AG04450 (cell line): ENCODE data around the gene CREB5. TPM values are rescaled to one million over a fixed set of nuclear protein-coding genes. Genes with fewer than 3 reads are reported as not detected.
A peak's percentile ranks its signal among the peaks of the same experiment; 100 is the strongest.

Experiments used
- CTCF ChIA-PET: fragments of 300-600, 350-600 bp; formaldehyde crosslinking; extraction: SDS; loops from one replicate; lab custom pipeline; 2022; ENCODE audit warnings: antibody characterized with exemption, inconsistent platforms; lab: Charles Lee
- POLR2A ChIA-PET: fragments of 350-600 bp; formaldehyde crosslinking; extraction: SDS; loops from one replicate; lab custom pipeline; 2021; ENCODE audit warnings: antibody characterized with exemption, inconsistent platforms; lab: Yijun Ruan, JAX
- DNase-seq: peaks from one replicate; pipeline ENCODE4 v3.0.0-alpha.2; 2011; ENCODE audit warnings: low read depth, low spot score
- H3K27ac ChIP-seq: one replicate; pipeline ENCODE4 v1.5.1; 2012; ENCODE audit warnings: low read depth, low read length, control low read depth
- H3K27me3 ChIP-seq: one replicate; pipeline ENCODE4 v1.6.0; 2012; ENCODE audit warnings: low read length; ENCODE audit not compliant: control insufficient read depth, insufficient read depth
- H3K4me3 ChIP-seq: 2 replicates; pipeline ENCODE4 v1.5.1; 2011; ENCODE audit warnings: mild to moderate bottlenecking, low read depth, low read length, control low read depth
- H3K9me3 ChIP-seq: 2 replicates; pipeline ENCODE4 v1.5.1; 2012; ENCODE audit warnings: low read length; ENCODE audit not compliant: control insufficient read depth, insufficient read depth
- polyA plus RNA-seq: library from polyadenylated mRNA; depleted of rRNA; stranded (reverse); fragments of >200 nt; gene quantifications from 2 replicates; pipeline ENCODE4 v1.2.3, GENCODE V29; 2011
- TF ChIP-seq, protein P1 (sequence below): IDR thresholded peaks from 2 replicates; pipeline ENCODE4 v1.5.1; 2011; ENCODE audit warnings: low read depth, low read length, control low read depth, inconsistent platforms

Gene CREB5
- polyA plus RNA-seq, 1 experiment: 22.1 TPM

DNA sequence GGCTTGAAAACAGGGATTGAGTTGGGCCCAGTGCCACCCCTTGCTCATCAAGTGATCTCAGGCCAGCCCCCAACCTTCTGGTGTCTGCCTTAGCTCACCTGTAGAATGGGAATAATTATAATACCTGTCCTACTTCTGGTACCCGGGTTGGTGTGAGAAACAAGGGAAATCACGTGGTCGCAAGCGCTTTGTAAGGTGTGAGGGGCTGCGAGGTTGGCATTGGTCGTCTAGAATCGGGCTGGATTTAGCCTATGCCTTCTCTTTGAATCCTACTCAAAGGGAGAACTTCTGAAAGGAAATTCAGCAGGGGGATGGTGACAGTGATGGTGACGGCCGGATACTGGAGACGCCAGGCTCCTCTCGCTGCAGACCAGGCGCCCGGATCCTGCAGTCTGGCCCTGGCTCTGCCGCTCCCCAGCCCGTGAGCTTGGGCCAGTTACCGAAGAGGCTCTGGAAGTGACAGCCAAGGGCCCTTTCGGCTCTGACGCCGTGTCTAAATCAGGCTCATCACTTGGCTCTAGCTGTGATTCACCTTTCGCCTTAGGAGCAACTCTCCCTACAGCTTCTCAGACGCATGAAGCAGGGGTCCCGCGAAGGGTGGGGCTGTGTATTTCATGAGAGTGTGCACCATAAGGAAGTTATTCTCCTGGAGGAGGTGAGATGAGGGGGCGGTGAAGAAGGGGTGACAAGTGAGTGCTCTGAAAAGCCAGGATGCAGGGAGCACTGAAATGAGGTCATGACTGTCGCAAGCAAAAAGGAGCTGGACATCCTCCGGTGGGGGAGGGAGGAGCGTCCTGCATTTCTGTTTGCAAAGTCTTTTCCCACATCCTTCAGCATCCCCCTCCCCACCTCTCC lies 4.0 kb upstream of the CREB5 start:
- Histone ChIP-seq H3K9me3 (no peaks in the 10 kb centered on the region), H3K27ac (peak overlapping the region; percentile 81), H3K27me3 (no peaks in the 10 kb centered on the region), H3K4me3 (no peak overlapping the region)
- TF ChIP-seq, protein P1, sequence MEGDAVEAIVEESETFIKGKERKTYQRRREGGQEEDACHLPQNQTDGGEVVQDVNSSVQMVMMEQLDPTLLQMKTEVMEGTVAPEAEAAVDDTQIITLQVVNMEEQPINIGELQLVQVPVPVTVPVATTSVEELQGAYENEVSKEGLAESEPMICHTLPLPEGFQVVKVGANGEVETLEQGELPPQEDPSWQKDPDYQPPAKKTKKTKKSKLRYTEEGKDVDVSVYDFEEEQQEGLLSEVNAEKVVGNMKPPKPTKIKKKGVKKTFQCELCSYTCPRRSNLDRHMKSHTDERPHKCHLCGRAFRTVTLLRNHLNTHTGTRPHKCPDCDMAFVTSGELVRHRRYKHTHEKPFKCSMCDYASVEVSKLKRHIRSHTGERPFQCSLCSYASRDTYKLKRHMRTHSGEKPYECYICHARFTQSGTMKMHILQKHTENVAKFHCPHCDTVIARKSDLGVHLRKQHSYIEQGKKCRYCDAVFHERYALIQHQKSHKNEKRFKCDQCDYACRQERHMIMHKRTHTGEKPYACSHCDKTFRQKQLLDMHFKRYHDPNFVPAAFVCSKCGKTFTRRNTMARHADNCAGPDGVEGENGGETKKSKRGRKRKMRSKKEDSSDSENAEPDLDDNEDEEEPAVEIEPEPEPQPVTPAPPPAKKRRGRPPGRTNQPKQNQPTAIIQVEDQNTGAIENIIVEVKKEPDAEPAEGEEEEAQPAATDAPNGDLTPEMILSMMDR: no peak
- CTCF ChIA-PET: interaction anchor here (0.9 to 2.3 kb wide), 4 partner anchors 18 to 109 kb away, joined by 3 to 9 read pairs (median 4); no protein-coding TSS in a partner anchor
- DNase-seq: no peak
- POLR2A ChIA-PET: interaction anchor here (0.5 to 1.1 kb wide), 9 partner anchors 18 to 468 kb away, joined by 3 to 5 read pairs (median 3); no protein-coding TSS in a partner anchor

DNA sequence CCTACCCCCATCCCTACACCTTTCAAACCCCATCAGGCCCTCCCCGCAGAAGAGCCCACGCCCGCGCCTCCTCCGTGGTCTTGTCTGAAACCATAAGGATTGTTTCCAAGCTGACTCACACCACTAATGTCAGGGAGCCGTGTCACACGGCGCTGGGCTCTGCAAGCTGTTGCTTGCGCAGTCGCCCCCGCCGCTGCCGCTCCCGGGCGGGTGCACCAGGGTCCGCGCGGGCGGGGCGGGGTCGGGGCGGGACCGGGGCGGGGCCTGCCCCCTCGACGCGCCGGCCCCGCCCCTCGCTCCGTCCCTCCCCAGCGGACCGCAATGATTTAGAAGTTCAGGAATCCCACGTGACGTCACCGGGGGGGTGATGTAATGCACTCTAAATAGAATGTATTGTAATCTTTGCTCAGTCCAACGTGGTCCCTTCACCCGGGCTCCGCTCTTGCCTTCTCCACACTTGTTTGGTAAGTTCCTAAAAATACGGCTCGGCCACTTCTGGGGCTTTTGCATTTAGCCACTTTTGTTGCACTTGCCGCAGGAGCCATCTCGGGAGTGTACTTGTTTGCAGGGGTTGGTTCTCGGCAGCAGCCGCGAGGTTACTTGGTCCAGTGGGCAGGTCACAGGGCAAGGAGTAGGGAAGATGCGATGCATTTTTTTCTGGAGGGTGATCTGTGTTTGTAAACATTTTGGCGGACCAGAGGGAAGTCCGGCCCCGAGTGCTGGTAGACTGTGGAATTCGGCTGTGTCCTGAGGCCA lies 3.2 kb upstream of the CREB5 start:
- H3K9me3 ChIP-seq: no peaks in the 10 kb centered on the region
- ChIA-PET POLR2A (interaction anchor here (0.5 to 1.1 kb wide), 9 partner anchors 19 to 468 kb away, joined by 3 to 5 read pairs (median 3); no protein-coding TSS in a partner anchor), CTCF (interaction anchor here (1.3 to 2.3 kb wide), 3 partner anchors 19 to 47 kb away, joined by 4 to 9 read pairs (median 5); no protein-coding TSS in a partner anchor)
- H3K4me3 ChIP-seq: peak overlapping the region; percentile 75
- TF ChIP-seq, protein P1: no peak
- DNase-seq: peak; percentile 97
- H3K27me3 ChIP-seq: no peaks in the 10 kb centered on the region
- peak overlapping the region; percentile 95 for H3K27ac ChIP-seq

DNA sequence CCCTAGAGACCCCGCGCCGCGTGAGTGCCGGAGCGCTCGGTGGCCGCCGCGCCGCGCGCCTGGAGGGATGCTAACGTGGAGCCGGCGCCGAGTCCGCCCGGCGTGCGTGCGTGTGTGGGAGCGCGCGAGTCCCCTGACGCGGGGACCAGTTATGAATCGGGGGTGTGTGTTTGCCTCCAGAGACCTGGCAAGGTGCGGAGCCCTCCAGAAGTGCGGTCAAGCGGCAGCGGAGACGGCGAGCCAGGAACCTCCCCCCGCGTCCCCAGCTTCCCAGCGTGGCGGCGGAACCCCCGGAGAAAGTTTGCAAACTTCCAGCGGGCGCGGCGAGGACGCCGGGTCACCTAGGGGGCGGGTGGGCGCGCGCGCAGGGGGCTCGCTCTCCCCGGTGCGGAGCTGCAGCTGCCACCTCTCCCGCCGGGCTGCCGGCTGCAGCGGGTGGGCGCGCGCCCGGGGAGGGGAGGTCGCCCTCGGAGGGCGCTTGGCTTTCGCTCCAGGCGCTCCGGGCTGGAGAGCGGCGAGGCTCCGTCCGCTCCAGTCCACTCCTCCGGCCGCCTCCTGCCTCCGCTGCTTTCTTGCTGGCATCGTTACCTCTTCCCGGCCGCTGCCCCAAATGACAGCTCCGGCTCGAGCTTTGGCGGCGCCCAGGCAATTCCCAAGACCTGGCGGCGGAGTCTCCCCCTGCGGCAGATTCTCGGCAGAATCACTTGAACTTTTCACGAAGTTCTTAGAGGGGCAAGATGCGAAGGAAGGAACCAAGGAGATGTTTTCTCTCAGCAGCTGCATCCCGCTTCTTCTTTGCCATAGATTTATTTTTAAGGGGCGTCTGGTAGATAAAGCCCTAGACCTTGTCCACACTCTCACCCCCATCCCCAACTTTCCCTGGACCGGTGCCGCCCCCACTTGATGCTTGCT lies 2.3 kb upstream of the CREB5 start:
- ChIA-PET POLR2A (interaction anchor here (1.0 to 1.9 kb wide), 3 partner anchors 63 to 446 kb away, joined by 4 to 6 read pairs (median 5); no protein-coding TSS in a partner anchor), CTCF (interaction anchor here (1.1 kb wide), 1 partner anchor 216 kb away, joined by 3 read pairs; no protein-coding TSS in a partner anchor)
- DNase-seq: no peak
- H3K9me3 ChIP-seq: no peaks in the 10 kb centered on the region
- no peaks in the 10 kb centered on the region for H3K27me3 ChIP-seq
- H3K27ac ChIP-seq: peak overlapping the region; percentile 95
- TF ChIP-seq, protein P1: 0 out of 2 replicates have a peak, but pooled peaks have one; percentile 14
- H3K4me3 ChIP-seq: peak overlapping the region; percentile 75

DNA sequence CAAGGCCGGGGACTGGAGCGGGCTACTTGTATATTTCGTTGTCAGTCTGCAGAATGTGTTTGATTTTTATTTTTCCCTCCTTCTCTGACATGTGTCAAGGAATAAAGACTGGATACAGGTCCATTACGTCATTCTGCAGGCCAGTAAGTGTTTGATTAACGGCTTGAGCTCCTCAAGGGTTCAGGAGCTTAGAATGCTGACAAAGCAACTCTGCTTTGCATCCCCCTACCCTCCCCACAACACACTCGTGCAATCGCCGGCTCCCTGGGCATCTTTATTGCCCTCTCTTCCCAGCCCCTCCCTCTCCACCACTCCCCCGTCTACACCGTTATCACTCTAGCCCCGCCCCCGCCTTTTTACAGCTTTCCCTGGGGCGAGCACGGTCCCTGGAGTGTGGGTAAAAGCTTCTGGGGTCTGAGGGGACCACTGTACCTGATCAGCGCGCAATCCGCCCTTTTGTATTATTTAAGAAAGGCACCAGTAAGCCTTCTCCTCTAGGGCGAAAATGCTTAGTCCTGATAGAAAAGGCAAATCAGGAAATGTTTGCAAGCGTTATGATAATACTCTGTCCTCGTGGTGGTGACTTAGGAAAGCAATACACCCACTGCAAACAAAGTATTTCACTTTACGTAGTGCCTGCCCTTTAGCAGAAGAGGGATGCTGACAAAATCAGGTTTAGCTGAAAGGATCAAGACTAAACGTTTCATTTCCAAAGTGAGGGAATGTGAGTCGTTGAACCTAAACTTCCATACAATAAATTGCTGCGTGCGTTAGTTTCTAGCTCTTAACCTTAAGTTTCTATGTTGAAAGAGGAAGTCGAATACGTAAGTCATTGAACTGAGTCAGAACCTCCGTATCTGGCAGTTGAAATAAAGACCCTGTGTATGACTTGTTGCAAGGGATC lies 1.4 kb upstream of the CREB5 start:
- no peak for DNase-seq
- Histone ChIP-seq H3K4me3 (peak overlapping the region; percentile 75), H3K9me3 (no peaks in the 10 kb centered on the region), H3K27ac (no peak overlapping the region), H3K27me3 (no peaks in the 10 kb centered on the region)
- POLR2A ChIA-PET: interaction anchor here (0.6 to 1.9 kb wide), 4 partner anchors 44 to 445 kb away, joined by 4 to 6 read pairs (median 5); no protein-coding TSS in a partner anchor
- TF ChIP-seq, protein P1: no peak
- CTCF ChIA-PET: interaction anchor here (0.6 to 1.5 kb wide), 3 partner anchors 112 to 467 kb away, joined by 3 to 5 read pairs (median 3); no protein-coding TSS in a partner anchor
